CD4-positive, CD25-positive, alpha-beta regulatory T cell (primary cell): ENCODE data around the gene DHRSX. TPM values are rescaled to one million over a fixed set of nuclear protein-coding genes. Genes with fewer than 3 reads are reported as not detected.

Source experiments
- ATAC-seq, 2 donors: fragments of 150-1000 bp; cut with Tn5 transposase; one replicate each; pipeline ENCODE4 v1.10.0; 2021; ENCODE audit warnings: low read depth in 2 of 2, moderate number of reproducible peaks in 2 of 2, moderate library complexity in 1 of 2
- DNase-seq, 3 donors: peaks; one replicate each; pipeline versions ENCODE4 v3.0.0 to v3.0.0-alpha.2; 2012 to 2022; ENCODE audit warnings: mixed read lengths in 1 of 3
- H3K27ac ChIP-seq: one replicate; pipeline ENCODE4 v1.7.0; 2013; ENCODE audit warnings: mild to moderate bottlenecking, low read length; ENCODE audit not compliant: insufficient read depth, poor library complexity, severe bottlenecking
- H3K27me3 ChIP-seq: one replicate; pipeline ENCODE4 v1.7.0; 2013; ENCODE audit warnings: low read length; ENCODE audit not compliant: control insufficient read depth, insufficient read depth
- H3K36me3 ChIP-seq: one replicate; pipeline ENCODE4 v1.7.0; 2013; ENCODE audit warnings: mild to moderate bottlenecking, low read length, moderate library complexity; ENCODE audit not compliant: control insufficient read depth, insufficient read depth
- H3K4me1 ChIP-seq: 2 replicates; pipeline ENCODE4 v1.7.0; 2013; ENCODE audit warnings: mild to moderate bottlenecking, low read length; ENCODE audit not compliant: insufficient read depth, control insufficient read depth, poor library complexity, severe bottlenecking
- H3K4me3 ChIP-seq: one replicate; pipeline ENCODE4 v1.7.0; 2013; ENCODE audit warnings: low read depth, mild to moderate bottlenecking, low read length, moderate library complexity
- H3K9me3 ChIP-seq, 2 experiments: 1 replicate in 1 of 2; 2 replicates in 1 of 2; pipeline ENCODE4 v1.7.0; 2013; ENCODE audit warnings: low read length in 2 of 2, mild to moderate bottlenecking in 1 of 2, moderate library complexity in 1 of 2; ENCODE audit not compliant: control insufficient read depth in 2 of 2
- H3K27ac Mint-ChIP-seq, 3 donors: one replicate each; pipeline ENCODE4 v1.8.0; 2020 to 2022; ENCODE audit warnings: mild to moderate bottlenecking in 3 of 3, mixed read lengths in 3 of 3, moderate library complexity in 2 of 3
- H3K27me3 Mint-ChIP-seq: one replicate; pipeline ENCODE4 v1.8.0; 2022; ENCODE audit warnings: mild to moderate bottlenecking, mixed read lengths
- H3K36me3 Mint-ChIP-seq: one replicate; pipeline ENCODE4 v1.8.0; 2020; ENCODE audit warnings: mixed read lengths
- H3K4me1 Mint-ChIP-seq, 4 donors: one replicate each; pipeline ENCODE4 v1.8.0; 2020 to 2022; ENCODE audit warnings: mixed read lengths in 4 of 4, mild to moderate bottlenecking in 1 of 4
- H3K4me3 Mint-ChIP-seq, 4 donors: one replicate each; pipeline ENCODE4 v1.8.0; 2020 to 2022; ENCODE audit warnings: mild to moderate bottlenecking in 4 of 4, mixed read lengths in 4 of 4, moderate library complexity in 3 of 4
- H3K9me3 Mint-ChIP-seq, 7 donors: one replicate each; pipeline ENCODE4 v1.8.0; 2020 to 2022; ENCODE audit warnings: mixed read lengths in 7 of 7, mild to moderate bottlenecking in 3 of 7, moderate library complexity in 2 of 7
- polyA plus RNA-seq, 4 donors: library from polyadenylated mRNA; unstranded; fragments of 300-500 nt; fragmentation: Illumina TruSeq; gene quantifications; one replicate each; pipeline ENCODE4 v1.2.3, GENCODE V29; 2021
- total RNA-seq: library from RNA; stranded (reverse); gene quantifications from one replicate; pipeline ENCODE4 v1.2.3, GENCODE V29; 2022

DHRSX gene
- total and polyA plus RNA-seq, 5 donors from 2014 or later = 16.5 to 21.8 (median 18.4) TPM

DNA sequence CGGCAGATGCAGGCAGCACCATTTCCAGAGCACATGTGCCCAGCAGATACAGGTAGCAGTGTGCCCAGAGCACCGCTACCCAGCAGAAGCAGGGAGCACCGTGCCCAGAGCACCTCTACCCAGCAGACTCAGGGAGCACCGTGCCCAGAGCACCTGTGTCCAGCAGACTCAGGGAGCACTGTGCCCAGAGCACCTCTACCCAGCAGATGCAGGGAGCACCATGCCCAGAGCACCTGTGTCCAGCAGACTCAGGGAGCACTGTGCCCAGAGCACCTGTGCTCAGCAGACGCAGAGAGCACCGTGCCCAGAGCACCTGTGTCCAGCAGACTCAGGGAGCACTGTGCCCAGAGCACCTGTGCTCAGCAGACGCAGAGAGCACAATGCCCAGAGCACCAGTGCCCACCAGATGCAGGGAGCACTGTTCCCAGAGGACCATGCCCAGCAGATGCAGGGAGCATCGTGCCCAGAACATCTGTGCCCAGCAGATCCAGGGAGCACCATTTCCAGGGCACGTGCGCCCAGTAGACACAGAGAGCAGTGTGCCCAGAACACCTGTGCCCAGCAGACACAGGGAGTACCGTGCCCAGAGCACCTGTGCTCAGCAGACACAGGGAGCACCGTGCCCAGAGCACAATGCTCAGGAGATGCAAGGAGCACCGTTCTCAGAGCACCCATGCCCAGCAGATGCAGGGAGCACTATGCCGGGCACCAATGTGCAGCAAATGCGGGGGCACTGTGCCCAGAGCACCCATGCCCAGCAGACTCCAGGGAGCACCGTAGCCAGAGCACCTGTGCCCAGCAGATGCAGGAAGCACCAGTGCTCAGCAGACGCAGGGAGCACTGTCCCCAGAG lies 236.4 kb downstream of the DHRSX start:
- ATAC-seq = no peak
- DNase-seq = peak in 1 of 3 donors; percentile 37

DNA sequence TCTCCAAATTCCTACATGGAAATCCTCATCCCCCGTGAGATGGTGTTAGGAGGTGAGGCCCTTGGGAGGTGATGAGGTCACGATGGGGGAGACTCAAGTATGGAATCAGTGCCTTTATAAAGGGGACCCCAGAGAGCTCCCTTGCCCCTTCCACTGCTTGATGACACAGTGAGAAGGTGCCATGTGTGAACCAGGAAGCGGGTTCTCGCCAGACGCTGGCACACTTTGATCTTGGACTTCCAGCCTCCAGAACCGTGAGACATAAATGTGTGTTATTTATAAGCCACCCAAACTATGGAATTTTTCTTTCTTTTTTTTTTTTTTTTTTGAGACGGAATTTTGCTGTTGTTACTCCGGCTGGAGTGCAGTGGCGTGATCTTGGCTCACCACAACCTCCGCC lies 237.6 kb downstream of the DHRSX start:
- no peaks in the 10 kb centered on the region for H3K9me3 ChIP-seq
- H3K4me1 Mint-ChIP-seq = peaks cover 0 to 9% (median 0%) of the 10 kb centered on the region in 4 donors
- H3K4me1 ChIP-seq = no peaks in the 10 kb centered on the region
- ATAC-seq (no peak), DNase-seq (no peak)
- no peaks in the 10 kb centered on the region for H3K27me3 Mint-ChIP-seq
- H3K9me3 Mint-ChIP-seq = peaks cover 0 to 4% (median 0%) of the 10 kb centered on the region in 7 donors
- no peaks in the 10 kb centered on the region for H3K27me3 ChIP-seq
- no peak overlapping the region for H3K4me3 ChIP-seq
- peaks cover 41% of the 10 kb centered on the region for H3K36me3 Mint-ChIP-seq
- no peak overlapping the region for H3K27ac ChIP-seq
- peak overlapping the region in 1 of 3 donors; percentile 41 for H3K27ac Mint-ChIP-seq
- H3K36me3 ChIP-seq = peaks cover 3% of the 10 kb centered on the region
- no peak overlapping the region for H3K4me3 Mint-ChIP-seq

More for the DNA sequence above, 236.4 kb downstream of the DHRSX start:
- H3K4me1 Mint-ChIP-seq = peaks cover 0 to 9% (median 0%) of the 10 kb centered on the region in 4 donors
- H3K27me3 Mint-ChIP-seq = no peaks in the 10 kb centered on the region
- H3K9me3 Mint-ChIP-seq = peaks cover 0 to 4% (median 0%) of the 10 kb centered on the region in 7 donors
- no peaks in the 10 kb centered on the region for H3K27me3 ChIP-seq
- H3K9me3 ChIP-seq = no peaks in the 10 kb centered on the region
- H3K4me3 ChIP-seq = no peak overlapping the region
- H3K27ac ChIP-seq = no peak overlapping the region
- H3K36me3 ChIP-seq = peaks cover 3% of the 10 kb centered on the region
- H3K4me3 Mint-ChIP-seq = no peak overlapping the region
- peak overlapping the region in 1 of 3 donors; percentile 48 for H3K27ac Mint-ChIP-seq
- H3K4me1 ChIP-seq = no peaks in the 10 kb centered on the region
- H3K36me3 Mint-ChIP-seq = peaks cover 40% of the 10 kb centered on the region

DNA sequence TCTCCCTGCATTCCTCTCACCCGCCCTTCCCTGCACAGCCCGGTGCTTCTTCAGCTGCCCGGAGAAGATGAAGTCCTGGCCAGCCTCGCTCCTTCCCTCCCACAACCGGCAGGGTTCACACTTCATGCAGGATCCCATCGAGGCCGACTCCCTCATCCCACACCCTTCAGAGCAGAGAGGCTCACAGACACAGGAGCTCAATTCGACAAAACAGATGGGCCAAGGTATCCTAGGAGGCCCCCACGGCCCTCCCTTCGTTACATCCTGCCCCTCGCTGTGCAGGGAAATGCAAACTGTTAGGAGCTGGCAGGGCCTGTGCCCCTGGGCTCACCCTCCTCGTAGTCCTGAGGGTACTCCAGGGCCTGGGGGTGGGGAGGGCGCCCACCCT lies 238.1 kb downstream of the DHRSX start:
- Histone ChIP-seq H3K36me3 (peaks cover 3% of the 10 kb centered on the region), H3K27me3 (no peaks in the 10 kb centered on the region), H3K9me3 (no peaks in the 10 kb centered on the region), H3K4me3 (no peak overlapping the region), H3K27ac (no peak overlapping the region), H3K4me1 (no peaks in the 10 kb centered on the region)
- ATAC-seq = no peak
- Mint-ChIP-seq H3K27ac (no peak overlapping the region), H3K4me1 (peaks cover 0 to 9% (median 2%) of the 10 kb centered on the region in 4 donors), H3K4me3 (no peak overlapping the region), H3K27me3 (no peaks in the 10 kb centered on the region), H3K9me3 (peaks cover 0 to 4% (median 0%) of the 10 kb centered on the region in 7 donors), H3K36me3 (peaks cover 47% of the 10 kb centered on the region)
- DNase-seq = no peak

DNA sequence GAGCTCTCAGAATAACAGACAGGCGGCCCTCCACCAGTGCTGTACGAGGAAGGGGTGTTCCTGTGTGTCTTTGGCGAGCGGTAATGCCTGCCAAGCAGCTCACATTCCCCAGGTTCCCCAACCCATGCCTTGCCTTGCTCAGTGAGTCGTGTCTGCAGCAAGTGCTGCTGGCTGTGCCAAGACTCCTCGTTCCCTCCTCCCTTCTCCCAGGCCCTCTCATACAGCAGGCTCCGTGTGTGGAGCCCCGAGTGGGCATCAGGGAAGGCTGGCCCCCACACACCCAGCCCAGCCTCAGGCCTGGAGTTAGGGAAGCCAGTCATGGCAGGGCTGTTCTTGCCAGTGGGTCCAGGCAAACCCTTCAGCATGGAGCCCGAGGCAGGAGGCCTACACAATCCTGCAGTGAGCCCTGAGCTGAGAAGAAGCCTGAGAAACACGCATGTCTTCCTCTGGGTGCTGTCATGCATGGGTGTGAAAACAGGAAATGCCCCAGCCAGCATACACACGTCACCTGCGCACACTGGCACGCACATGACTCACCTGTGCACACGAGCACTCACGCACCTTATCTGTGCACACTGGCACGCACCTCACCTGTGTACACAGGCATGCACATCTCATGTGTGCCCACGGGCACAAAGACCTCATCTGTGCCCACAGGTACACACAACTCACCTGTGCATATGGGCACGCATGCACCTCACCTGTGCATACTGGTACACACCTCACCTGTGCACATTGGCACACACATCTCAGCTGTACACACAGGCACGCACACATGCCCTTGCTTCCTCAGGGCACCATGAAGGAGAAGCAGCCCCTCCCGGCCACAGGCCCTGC lies 238.7 kb downstream of the DHRSX start:
- no peaks in the 10 kb centered on the region for H3K9me3 ChIP-seq
- H3K27ac Mint-ChIP-seq = no peak overlapping the region
- no peaks in the 10 kb centered on the region for H3K27me3 Mint-ChIP-seq
- H3K36me3 ChIP-seq = peaks cover 3% of the 10 kb centered on the region
- DNase-seq (peak in 1 of 3 donors; percentile 14), ATAC-seq (peak; percentile 42 to 78)
- no peaks in the 10 kb centered on the region for H3K4me1 ChIP-seq
- peaks cover 0 to 4% (median 0%) of the 10 kb centered on the region in 7 donors for H3K9me3 Mint-ChIP-seq
- H3K36me3 Mint-ChIP-seq = peaks cover 47% of the 10 kb centered on the region
- H3K4me3 ChIP-seq = no peak overlapping the region
- no peak overlapping the region for H3K27ac ChIP-seq
- H3K4me3 Mint-ChIP-seq = no peak overlapping the region
- peaks cover 0 to 9% (median 2%) of the 10 kb centered on the region in 4 donors for H3K4me1 Mint-ChIP-seq
- H3K27me3 ChIP-seq = no peaks in the 10 kb centered on the region

DNA sequence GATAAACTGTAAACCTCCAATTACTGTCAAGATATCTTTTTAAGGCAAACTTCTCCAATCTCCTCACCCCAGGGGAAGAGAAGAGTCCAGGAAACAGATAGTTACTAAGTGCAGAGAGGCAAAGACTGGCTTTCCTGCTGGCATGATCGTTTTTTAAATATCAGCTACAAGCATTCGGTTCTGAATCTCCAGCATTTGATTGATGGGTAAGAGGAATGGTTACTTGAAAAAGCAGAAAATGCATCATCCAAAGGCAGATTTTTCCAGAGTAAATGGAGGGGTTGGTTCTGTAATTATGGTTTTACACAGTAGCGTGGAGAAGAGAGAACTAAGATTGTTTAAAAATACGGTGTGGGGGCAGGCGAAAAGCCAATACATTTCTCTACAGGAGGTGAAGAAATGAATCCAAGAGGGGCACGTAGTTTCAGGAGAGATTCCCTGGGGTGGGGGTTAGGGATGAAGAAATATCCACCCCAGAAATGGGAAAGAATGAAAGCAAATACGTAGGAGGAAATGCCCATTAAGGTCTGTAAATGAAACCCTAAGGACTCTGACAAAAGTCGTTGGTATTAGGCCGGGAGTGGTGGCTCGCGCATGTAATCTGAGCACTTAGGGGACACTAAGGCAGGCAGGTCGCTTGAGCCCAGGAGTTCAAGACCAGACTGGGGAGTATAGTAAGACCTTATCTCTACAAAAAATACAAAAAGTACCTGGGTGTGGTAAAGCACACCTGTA lies 248.3 kb downstream of the DHRSX start:
- H3K4me3 Mint-ChIP-seq = peak overlapping the region in 1 of 4 donors; percentile 19
- no peak for DNase-seq
- peaks cover 20% of the 10 kb centered on the region for H3K36me3 Mint-ChIP-seq
- Histone ChIP-seq H3K4me1 (no peaks in the 10 kb centered on the region), H3K9me3 (peaks cover 0 to 5% of the 10 kb centered on the region in 2 experiments), H3K27me3 (no peaks in the 10 kb centered on the region), H3K27ac (no peak overlapping the region), H3K4me3 (no peak overlapping the region), H3K36me3 (no peaks in the 10 kb centered on the region)
- no peak overlapping the region for H3K27ac Mint-ChIP-seq
- no peaks in the 10 kb centered on the region for H3K27me3 Mint-ChIP-seq
- peaks cover 0 to 5% (median 2%) of the 10 kb centered on the region in 4 donors for H3K4me1 Mint-ChIP-seq
- ATAC-seq = no peak
- peaks cover 2 to 18% (median 4%) of the 10 kb centered on the region in 7 donors for H3K9me3 Mint-ChIP-seq

DNA sequence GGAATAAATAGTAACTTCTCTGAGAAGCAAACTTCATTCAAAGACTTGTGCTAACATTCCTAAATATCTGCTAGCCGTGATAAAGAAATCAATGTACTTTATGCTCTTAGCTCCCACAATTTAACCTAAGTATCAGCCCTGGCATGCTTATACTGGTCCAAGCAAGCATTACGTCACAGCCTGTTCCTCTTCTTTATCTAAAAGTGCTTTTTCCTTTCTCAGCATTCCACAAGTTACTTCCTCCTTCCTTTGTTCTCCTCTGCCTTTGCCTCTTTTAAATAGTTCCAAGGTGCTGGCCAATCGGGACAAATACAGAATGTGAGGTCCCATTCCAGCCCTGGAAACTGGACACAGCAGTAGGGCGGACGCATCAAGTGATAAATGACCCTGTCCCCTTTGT lies 249.6 kb downstream of the DHRSX start:
- H3K9me3 Mint-ChIP-seq = peaks cover 2 to 18% (median 4%) of the 10 kb centered on the region in 7 donors

DNA sequence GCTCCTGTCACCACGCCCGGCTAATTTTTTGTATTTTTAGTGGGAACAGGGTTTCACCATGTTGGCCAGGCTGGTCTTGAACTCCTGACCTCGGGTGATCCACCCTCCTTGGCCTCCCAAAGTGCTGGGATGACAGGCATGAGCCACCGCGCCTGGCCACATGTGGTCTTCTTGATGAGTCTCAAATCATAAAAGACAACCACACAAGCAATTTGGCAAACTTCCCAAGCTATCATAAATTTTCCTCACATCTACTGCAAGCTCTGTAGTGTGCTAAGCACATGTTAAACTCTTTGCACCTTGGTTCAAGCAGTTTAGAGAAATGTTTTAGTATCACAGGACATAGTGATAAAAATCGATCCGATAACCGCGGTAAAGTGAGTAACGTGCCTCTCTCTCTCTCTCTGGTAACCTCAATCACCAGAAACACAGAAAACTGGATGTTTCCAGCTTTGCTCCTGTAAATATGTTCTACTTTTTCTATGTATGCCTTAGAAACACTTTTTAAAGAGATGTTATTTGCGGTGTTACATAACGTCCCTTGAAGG lies 256.8 kb downstream of the DHRSX start:
- H3K9me3 Mint-ChIP-seq = peaks cover 0 to 8% (median 3%) of the 10 kb centered on the region in 7 donors
- H3K27me3 Mint-ChIP-seq = no peaks in the 10 kb centered on the region
- no peak overlapping the region for H3K4me3 Mint-ChIP-seq
- no peak overlapping the region for H3K27ac Mint-ChIP-seq
- H3K4me1 Mint-ChIP-seq = no peaks in the 10 kb centered on the region
- H3K36me3 Mint-ChIP-seq = peaks cover 30% of the 10 kb centered on the region
- Histone ChIP-seq H3K36me3 (peaks cover 11% of the 10 kb centered on the region), H3K4me3 (no peak overlapping the region), H3K27me3 (no peaks in the 10 kb centered on the region), H3K9me3 (no peaks in the 10 kb centered on the region), H3K4me1 (no peaks in the 10 kb centered on the region), H3K27ac (no peak overlapping the region)
- DNase-seq (no peak), ATAC-seq (no peak)

More for the DNA sequence above, 249.6 kb downstream of the DHRSX start:
- DNase-seq = no peak
- Histone ChIP-seq H3K27me3 (no peaks in the 10 kb centered on the region), H3K4me3 (no peak overlapping the region), H3K27ac (no peak overlapping the region), H3K36me3 (no peaks in the 10 kb centered on the region), H3K9me3 (peaks cover 0 to 5% of the 10 kb centered on the region in 2 experiments), H3K4me1 (no peaks in the 10 kb centered on the region)
- Mint-ChIP-seq H3K4me3 (no peak overlapping the region), H3K36me3 (peaks cover 17% of the 10 kb centered on the region), H3K4me1 (peaks cover 0 to 5% (median 2%) of the 10 kb centered on the region in 4 donors), H3K27ac (no peak overlapping the region), H3K27me3 (no peaks in the 10 kb centered on the region)
- no peak for ATAC-seq
